LHCN-M2 (cell line): Measurements from ENCODE around the gene LRRC8E. TPM values are rescaled to one million over a fixed set of nuclear protein-coding genes. Genes with fewer than 3 reads are reported as not detected.

Source experiments
- DNase-seq: peaks from one replicate; pipeline ENCODE4 v3.0.0-alpha.2; 2012; ENCODE audit warnings: low read depth
- polyA plus RNA-seq: library from polyadenylated mRNA; unstranded; fragments of >200 nt; gene quantifications from one replicate; pipeline ENCODE4 v1.2.1, GENCODE V29; 2012; ENCODE audit warnings: missing spikeins
- total RNA-seq: library from RNA; depleted of rRNA; stranded (reverse); fragments of >200 nt; gene quantifications from 2 replicates; pipeline ENCODE4 v1.2.3, GENCODE V29; 2014; rRNA removed

Gene LRRC8E
- 1.6 and 1.9 TPM in 2 replicates for total RNA-seq
- 1.1 TPM for polyA plus RNA-seq

- DNase-seq: peak; percentile 15
Measured at GRCh38 chr19:7888145-7888825, at the start of gene LRRC8E. Gene LRRC8E (plus strand): TSS chr19:7888510. CDS start chr19:7895604, 7,094 bp downstream.

DNA sequence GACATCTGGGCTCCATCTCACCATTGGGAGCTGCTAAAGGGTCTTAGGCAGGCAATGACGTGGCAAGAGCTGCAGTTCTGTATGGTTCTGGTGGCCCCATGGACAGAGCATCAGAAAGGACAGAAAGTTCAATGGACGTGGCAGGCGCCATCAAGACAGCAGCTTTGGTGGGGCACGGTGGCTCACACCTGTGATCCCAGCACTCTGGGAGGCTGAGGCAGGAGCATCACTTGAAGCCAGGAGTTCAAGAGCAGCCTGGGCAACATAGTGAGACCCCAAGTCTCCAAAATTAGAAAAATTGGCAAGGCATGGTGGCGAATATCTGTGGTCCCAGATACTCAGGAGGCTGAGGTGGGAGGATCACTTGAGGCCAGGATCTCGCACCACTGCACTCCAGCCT lies 48.8 kb upstream of the LRRC8E start:
- no peak for DNase-seq

- no peak for DNase-seq
Measured at GRCh38 chr19:7840629-7841028, 47.7 kb upstream of the LRRC8E start.

DNA sequence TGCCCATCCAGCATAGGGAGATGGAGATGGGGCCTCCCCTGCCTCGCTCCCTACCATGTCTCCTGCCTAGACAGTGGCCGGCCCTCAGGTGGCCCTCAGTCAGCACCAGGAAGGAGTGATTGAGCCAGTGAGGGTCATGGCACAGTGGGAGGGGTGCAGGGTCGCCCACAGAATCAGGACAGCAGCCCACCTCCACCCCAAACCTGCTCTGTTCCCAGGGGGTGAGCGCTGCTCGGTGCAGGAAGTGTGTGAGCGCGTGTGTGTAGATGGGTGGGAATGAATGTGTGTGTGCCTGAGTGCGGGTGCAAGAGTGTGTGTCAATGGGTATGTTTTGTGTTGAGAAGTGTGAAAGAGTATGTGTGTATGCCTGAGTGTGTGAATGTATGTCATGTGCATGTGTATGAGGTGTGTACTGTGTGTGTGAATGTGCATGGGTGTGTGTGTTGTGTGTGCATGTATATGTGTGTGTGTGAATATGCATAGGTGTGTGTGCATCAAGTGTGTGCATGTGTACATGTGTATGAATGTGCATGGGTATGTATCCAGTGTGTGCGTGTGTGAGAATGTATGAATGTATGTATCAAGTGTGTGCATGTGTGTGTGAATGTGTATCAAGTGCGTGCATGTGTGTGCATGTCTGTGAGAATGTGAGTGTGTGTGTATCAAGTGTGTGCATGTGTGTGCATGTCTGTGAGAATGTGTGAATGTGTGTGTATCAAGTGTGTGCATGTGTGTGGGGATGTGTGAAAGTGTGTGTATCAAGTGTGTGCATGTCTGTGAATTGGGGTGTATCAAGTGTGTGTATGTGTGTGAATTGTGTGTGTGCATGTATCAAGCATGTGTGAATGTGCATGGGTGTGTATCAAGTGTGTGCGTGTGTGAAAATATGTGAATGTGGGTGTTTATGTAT lies 46.3 kb upstream of the LRRC8E start:
- DNase-seq: no peak

- DNase-seq: no peak
Measured at GRCh38 chr19:7842661-7843294, 45.5 kb upstream of the LRRC8E start.

DNA sequence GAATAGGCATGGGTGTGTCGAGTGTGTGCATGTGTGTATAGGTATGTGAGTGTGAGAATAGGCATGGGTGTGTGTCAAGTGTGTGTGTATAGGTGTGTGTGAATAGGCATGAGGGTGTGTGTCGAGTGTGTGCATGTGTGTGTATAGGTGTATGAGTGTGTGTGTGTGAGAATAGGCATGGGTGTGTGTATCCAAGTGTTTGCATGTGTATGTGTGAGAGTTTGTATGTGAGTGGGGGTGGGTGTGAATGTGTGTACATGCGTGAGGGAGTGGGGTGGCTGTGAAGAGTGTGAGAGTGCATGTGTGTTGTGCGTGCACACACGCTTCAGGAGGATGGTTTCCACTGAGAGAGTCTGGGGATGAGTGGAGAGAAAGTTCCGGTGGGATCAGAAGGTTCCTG lies 44.8 kb upstream of the LRRC8E start:
- no peak for DNase-seq

DNA sequence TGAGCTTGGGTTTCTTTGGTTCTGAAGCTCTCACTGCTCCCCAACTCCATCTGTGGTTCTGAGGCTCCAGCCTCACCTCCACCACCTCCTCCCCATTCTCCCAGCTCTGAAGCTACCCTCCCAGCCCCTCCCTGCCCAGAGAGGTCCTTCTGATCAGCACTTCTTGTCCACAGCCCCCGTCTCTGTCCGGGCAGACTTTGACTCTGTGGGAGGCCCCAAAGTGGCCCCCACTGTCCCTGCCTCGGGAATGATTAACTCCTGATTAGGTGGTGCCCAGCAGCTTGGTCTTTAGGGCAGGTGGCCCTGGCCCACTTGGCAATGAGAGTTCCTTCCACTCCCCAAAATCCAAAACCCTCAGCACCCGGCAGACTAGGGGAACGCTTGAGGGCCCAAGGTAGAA lies 43.9 kb upstream of the LRRC8E start:
- no peak for DNase-seq

- no peak for DNase-seq
Measured at GRCh38 chr19:7844951-7845350, 43.4 kb upstream of the LRRC8E start.

DNA sequence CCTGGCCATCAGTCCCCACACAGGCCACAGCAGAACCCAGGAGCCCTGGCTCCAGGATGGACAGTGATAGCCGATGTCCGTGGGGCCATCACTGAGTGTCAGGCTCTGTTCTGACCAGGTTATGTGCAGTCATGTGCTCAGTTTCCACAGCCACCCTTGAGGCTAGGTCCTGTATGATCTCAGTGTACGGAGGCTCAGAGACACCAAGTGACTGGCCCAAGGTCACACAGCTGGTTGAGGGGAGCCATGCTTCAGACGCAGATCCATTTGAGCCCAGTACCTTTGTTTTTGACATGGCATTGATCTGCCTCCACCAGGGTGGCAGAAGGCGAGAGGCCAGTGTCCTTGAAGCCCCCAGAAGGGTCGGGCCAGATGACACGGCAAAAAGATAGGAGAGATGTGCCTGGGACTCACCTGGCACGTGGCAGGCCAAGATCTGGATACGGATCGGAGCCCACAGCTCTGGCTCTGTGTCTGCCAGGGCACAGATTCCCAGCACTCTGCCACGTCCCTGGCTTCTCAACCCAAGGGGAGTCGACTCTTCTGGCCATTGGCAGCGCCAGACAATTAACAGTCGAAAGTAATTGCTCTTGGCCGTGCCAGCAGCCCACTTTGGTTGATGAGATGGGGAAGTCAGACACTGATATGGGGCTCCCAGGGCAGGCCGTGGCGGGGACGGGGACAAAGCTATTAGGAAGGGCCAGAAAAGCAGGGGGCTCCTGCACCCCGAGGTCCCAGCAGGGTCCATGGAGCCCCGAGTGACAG lies 42.7 kb upstream of the LRRC8E start:
- DNase-seq: no peak

- no peak for DNase-seq
Measured at GRCh38 chr19:7846155-7846646, 42.1 kb upstream of the LRRC8E start.

GRCh38 chr19:7847664-7848063 lies 40.6 kb upstream of the LRRC8E start:
- DNase-seq: no peak

GRCh38 chr19:7848779-7849457 lies 39.4 kb upstream of the LRRC8E start:
- no peak for DNase-seq

- no peak for DNase-seq
Measured at GRCh38 chr19:7849631-7849999, 38.7 kb upstream of the LRRC8E start.

- DNase-seq: no peak
Measured at GRCh38 chr19:7850000-7850813, 38.1 kb upstream of the LRRC8E start.

- DNase-seq: no peak
Measured at GRCh38 chr19:7850945-7851622, 37.2 kb upstream of the LRRC8E start.

GRCh38 chr19:7851623-7852500 lies 36.4 kb upstream of the LRRC8E start:
- DNase-seq: no peak

DNA sequence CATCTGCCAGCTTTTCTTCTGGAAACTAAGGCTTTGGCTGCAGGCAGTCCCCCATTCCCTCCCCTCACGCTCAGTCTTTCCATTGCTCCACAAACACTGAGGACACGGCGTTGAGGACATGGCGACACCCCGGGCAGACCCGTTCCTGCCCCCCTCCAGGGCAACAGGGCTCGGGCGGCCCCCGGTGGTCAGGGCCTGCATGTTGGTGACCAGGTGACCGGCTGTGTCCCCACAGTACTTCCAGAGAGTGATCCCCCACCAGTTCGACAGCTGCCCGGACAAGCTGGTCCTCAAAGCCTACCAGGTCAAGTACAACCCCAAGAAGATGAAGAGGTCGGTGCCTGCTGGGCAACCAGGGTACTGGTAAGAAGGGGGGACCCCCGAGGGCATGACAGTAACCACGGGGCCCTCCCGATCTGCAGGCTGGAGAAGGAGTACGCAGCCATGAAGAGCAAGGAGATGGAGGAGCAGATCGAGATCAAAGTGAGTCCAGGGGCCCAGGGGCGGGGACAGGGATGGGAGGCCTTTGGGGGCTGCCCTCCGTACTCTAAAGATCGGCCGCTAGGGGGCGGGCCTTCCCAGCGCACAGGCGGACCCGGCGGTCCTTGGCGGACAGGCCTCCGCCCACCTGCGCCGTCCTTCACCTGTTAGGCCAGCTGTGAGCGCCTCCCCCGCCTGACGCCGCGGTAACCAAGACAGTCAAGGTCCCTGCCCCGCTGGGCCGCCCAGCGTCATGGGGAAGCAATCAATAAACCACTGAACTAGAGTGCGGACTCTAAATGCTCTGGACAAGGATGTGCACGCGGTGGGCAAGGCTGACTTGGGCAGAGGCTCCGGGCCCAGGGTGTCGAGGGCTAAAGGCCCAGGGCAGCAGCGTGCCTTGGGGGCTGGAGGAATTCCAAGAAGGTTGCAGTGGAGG lies 35.2 kb upstream of the LRRC8E start:
- DNase-seq: peak; percentile 25
